HG02763 (cell line): ENCODE results near the gene SARS2.

Source experiments
- ATAC-seq: cut with Tn5 transposase; IDR thresholded peaks from one replicate; pipeline ENCODE4 v1.9.1; 2021; ENCODE audit warnings: mild to moderate bottlenecking, moderate library complexity; ENCODE audit not compliant: unreplicated experiment

Gene SARS2

GRCh38 chr19:38917921-38918491 is 12.6 kb downstream of the SARS2 start:
- no peak for ATAC-seq

GRCh38 chr19:38917516-38917915 is 13.0 kb downstream of the SARS2 start:
- ATAC-seq: no peak

- no peak for ATAC-seq
Observed at GRCh38 chr19:38915329-38916321, 14.9 kb downstream of the SARS2 start.

GRCh38 chr19:38913958-38914357 is 16.6 kb downstream of the SARS2 start:
- no peak for ATAC-seq

- ATAC-seq: no peak
Observed at GRCh38 chr19:38912600-38913514, 17.7 kb downstream of the SARS2 start.

- no peak for ATAC-seq
Observed at GRCh38 chr19:38911388-38912001, 19.1 kb downstream of the SARS2 start.

GRCh38 chr19:38910488-38910887 is 20.1 kb downstream of the SARS2 start:
- no peak for ATAC-seq

GRCh38 chr19:38908911-38909310 is 21.7 kb downstream of the SARS2 start:
- no peak for ATAC-seq

- no peak for ATAC-seq
Observed at GRCh38 chr19:38907670-38908069, 22.9 kb downstream of the SARS2 start.

- ATAC-seq: no peak
Observed at GRCh38 chr19:38907227-38907626, 23.3 kb downstream of the SARS2 start.

- no peak for ATAC-seq
Observed at GRCh38 chr19:38905620-38906019, 24.9 kb downstream of the SARS2 start.

GRCh38 chr19:38904581-38905539 is 25.7 kb downstream of the SARS2 start:
- no peak for ATAC-seq

- ATAC-seq: no peak
Observed at GRCh38 chr19:38901683-38902082, 28.9 kb downstream of the SARS2 start.

GRCh38 chr19:38900743-38901190 is 29.8 kb downstream of the SARS2 start:
- ATAC-seq: no peak

GRCh38 chr19:38900202-38900629 is 30.3 kb downstream of the SARS2 start:
- ATAC-seq: no peak

- ATAC-seq: peak; percentile 89
Observed at GRCh38 chr19:38899447-38900201, 30.9 kb downstream of the SARS2 start, which contains the start of the genes NFKBIB and SIRT2. NFKBIB (plus strand) TSS chr19:38899969; CDS start chr19:38900033, 64 bp downstream. SIRT2 (minus strand) TSS chr19:38899618; CDS start chr19:38899521, 97 bp downstream.

- ATAC-seq: no peak
Observed at GRCh38 chr19:38898788-38899446, 31.6 kb downstream of the SARS2 start.

GRCh38 chr19:38894968-38895367 is 35.6 kb downstream of the SARS2 start:
- ATAC-seq: no peak
